A549 (cell line): ENCODE measurements around the gene CR1L.

ENCODE experiments used
- CHD4 ChIP-seq: fragments of 200-600 bp; sonication (generic); IDR thresholded peaks from 2 replicates; pipeline ENCODE4 v1.6.1; 2016; ENCODE audit warnings: antibody characterized with exemption, mild to moderate bottlenecking, borderline replicate concordance
- EP300 ChIP-seq, 2 experiments: fragments of >200 bp; sonication (Bioruptor Twin); formaldehyde crosslinking; IDR thresholded peaks; 2 replicates in 1 of 2; 3 replicates in 1 of 2; pipeline ENCODE4 v1.6.1; 2016 to 2017
- HOXA7 ChIP-seq: fragments of 250-450 bp; sonication (Bioruptor Pico); IDR thresholded peaks from 2 replicates; pipeline ENCODE4 v1.5.0; 2020; ENCODE audit warnings: mild to moderate bottlenecking, moderate library complexity
- JUN ChIP-seq, 2 experiments: fragments of >200 bp; sonication (Bioruptor Twin); formaldehyde crosslinking; IDR thresholded peaks; 2 replicates in 1 of 2; 3 replicates in 1 of 2; pipeline ENCODE4 v1.6.1; 2016 to 2017
- MAFK ChIP-seq: fragments of 450-650 bp; IDR thresholded peaks from 2 replicates; pipeline ENCODE4 v1.6.1; 2014; ENCODE audit not compliant: partially characterized antibody
- PBX3 ChIP-seq: IDR thresholded peaks from 2 replicates; pipeline ENCODE4 v1.6.1; 2012
- POLR2A ChIP-seq: IDR thresholded peaks from 2 replicates; pipeline ENCODE4 v1.6.1; 2012; ENCODE audit warnings: mild to moderate bottlenecking, low read length
- TF ChIP-seq, protein P1 (sequence below): fragments of >200 bp; sonication (Bioruptor Twin); formaldehyde crosslinking; IDR thresholded peaks from 3 replicates; pipeline ENCODE4 v1.5.1; 2016

DNA sequence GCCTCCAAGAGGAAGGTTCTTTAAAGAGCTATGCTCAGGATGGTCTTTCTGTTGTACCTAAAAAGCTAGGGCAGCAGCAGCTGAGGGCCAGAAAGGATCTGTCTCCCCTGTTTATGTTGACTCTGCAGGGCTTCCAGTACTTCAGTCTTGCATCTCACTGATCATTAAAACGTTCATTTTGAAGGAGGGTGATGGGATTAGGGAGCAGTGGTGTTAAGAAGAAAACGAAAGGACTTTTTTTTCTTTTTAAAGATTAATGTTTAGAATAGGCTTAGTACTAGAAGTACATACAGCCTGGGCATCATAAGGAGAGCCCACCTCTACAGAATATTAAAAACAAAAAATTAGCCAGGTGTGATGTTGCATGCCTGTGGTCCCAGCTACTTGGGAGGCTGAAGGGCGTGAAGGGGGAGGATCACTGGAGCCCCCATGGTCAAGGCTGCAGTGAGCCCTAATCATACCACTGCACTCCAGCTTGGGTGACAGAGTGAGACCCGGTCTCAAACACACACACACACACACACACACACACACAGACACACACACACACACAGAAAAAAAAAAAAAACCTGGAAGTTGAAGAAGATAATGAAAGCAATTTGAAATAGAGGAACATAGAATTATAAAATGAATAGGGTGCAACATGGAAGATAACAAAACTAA is 2.9 kb downstream of the CR1L start:
- TF ChIP-seq JUN (IDR thresholded peaks at IDR 0.05) (no peak), POLR2A (no peak), EP300 (IDR thresholded peaks at IDR 0.05) (no peak), PBX3 (no peak), CHD4 (no peak), MAFK (no peak), HOXA7 (no peak)
- TF ChIP-seq, protein P1, sequence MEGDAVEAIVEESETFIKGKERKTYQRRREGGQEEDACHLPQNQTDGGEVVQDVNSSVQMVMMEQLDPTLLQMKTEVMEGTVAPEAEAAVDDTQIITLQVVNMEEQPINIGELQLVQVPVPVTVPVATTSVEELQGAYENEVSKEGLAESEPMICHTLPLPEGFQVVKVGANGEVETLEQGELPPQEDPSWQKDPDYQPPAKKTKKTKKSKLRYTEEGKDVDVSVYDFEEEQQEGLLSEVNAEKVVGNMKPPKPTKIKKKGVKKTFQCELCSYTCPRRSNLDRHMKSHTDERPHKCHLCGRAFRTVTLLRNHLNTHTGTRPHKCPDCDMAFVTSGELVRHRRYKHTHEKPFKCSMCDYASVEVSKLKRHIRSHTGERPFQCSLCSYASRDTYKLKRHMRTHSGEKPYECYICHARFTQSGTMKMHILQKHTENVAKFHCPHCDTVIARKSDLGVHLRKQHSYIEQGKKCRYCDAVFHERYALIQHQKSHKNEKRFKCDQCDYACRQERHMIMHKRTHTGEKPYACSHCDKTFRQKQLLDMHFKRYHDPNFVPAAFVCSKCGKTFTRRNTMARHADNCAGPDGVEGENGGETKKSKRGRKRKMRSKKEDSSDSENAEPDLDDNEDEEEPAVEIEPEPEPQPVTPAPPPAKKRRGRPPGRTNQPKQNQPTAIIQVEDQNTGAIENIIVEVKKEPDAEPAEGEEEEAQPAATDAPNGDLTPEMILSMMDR, result no peak
